ENCODE data around the gene EGR2.

- TF ChIP-seq, protein P1, sequence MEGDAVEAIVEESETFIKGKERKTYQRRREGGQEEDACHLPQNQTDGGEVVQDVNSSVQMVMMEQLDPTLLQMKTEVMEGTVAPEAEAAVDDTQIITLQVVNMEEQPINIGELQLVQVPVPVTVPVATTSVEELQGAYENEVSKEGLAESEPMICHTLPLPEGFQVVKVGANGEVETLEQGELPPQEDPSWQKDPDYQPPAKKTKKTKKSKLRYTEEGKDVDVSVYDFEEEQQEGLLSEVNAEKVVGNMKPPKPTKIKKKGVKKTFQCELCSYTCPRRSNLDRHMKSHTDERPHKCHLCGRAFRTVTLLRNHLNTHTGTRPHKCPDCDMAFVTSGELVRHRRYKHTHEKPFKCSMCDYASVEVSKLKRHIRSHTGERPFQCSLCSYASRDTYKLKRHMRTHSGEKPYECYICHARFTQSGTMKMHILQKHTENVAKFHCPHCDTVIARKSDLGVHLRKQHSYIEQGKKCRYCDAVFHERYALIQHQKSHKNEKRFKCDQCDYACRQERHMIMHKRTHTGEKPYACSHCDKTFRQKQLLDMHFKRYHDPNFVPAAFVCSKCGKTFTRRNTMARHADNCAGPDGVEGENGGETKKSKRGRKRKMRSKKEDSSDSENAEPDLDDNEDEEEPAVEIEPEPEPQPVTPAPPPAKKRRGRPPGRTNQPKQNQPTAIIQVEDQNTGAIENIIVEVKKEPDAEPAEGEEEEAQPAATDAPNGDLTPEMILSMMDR (IDR thresholded peaks at IDR 0.05): no peak
- TF ChIP-seq NRF1 (IDR thresholded peaks at IDR 0.05; ENCODE audit: low read depth, low read length): no peak
- no peak for TF ChIP-seq SMC3 (IDR thresholded peaks at IDR 0.05; ENCODE audit: low read depth, low read length)
- TF ChIP-seq, protein P2, sequence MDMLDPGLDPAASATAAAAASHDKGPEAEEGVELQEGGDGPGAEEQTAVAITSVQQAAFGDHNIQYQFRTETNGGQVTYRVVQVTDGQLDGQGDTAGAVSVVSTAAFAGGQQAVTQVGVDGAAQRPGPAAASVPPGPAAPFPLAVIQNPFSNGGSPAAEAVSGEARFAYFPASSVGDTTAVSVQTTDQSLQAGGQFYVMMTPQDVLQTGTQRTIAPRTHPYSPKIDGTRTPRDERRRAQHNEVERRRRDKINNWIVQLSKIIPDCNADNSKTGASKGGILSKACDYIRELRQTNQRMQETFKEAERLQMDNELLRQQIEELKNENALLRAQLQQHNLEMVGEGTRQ (IDR thresholded peaks at IDR 0.05; ENCODE audit: borderline replicate concordance, low read depth, low read length): no peak
- TF ChIP-seq TAF1 (IDR thresholded peaks at IDR 0.05; ENCODE audit: borderline replicate concordance, low read depth, low read length): no peak
- TF ChIP-seq, protein P3, sequence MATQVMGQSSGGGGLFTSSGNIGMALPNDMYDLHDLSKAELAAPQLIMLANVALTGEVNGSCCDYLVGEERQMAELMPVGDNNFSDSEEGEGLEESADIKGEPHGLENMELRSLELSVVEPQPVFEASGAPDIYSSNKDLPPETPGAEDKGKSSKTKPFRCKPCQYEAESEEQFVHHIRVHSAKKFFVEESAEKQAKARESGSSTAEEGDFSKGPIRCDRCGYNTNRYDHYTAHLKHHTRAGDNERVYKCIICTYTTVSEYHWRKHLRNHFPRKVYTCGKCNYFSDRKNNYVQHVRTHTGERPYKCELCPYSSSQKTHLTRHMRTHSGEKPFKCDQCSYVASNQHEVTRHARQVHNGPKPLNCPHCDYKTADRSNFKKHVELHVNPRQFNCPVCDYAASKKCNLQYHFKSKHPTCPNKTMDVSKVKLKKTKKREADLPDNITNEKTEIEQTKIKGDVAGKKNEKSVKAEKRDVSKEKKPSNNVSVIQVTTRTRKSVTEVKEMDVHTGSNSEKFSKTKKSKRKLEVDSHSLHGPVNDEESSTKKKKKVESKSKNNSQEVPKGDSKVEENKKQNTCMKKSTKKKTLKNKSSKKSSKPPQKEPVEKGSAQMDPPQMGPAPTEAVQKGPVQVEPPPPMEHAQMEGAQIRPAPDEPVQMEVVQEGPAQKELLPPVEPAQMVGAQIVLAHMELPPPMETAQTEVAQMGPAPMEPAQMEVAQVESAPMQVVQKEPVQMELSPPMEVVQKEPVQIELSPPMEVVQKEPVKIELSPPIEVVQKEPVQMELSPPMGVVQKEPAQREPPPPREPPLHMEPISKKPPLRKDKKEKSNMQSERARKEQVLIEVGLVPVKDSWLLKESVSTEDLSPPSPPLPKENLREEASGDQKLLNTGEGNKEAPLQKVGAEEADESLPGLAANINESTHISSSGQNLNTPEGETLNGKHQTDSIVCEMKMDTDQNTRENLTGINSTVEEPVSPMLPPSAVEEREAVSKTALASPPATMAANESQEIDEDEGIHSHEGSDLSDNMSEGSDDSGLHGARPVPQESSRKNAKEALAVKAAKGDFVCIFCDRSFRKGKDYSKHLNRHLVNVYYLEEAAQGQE (IDR thresholded peaks at IDR 0.05; ENCODE audit: low read depth, low read length): no peak
- TF ChIP-seq EP300 (IDR thresholded peaks at IDR 0.05; ENCODE audit: borderline replicate concordance in 1 of 2, low read depth in 1 of 2, low read length in 1 of 2): no peak
Measured at GRCh38 chr10:62812672-62813439, 3.3 kb downstream of the EGR2 start.

Measured in SK-N-SH (cell line).